ENCODE measurements around the gene GRB2. TPM values are rescaled to one million over a fixed set of nuclear protein-coding genes. Genes with fewer than 3 reads are reported as not detected.

Gene GRB2
- total and polyA plus RNA-seq, 2 experiments from 2014 or later: 89.0 to 112 TPM

DNA sequence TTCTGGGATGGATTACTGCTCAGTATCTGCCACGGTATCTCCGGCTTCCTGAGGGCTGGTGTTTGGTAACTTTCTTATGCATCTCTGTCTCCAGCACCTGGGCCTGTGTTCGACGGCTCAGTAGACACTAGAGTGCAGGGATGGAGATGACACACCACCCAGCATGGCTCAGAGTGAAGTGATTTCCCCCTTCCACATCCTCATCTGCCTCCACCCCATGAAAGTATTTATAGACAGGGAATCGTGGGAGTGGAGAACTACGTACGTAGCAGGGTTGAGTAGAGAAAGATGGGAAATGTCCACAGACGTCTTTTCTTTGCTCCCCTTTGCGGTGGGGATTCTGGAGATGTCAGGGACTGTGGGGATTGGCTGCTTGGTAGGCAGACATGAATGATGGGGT lies 104.4 kb downstream of the GRB2 start:
- no peaks in the 10 kb centered on the region for H3K36me3 ChIP-seq (ENCODE audit: insufficient read depth)
- H4K20me1 ChIP-seq (replicated peaks; ENCODE audit: insufficient read depth): no peaks in the 10 kb centered on the region
- no peaks in the 10 kb centered on the region for H3K4me1 ChIP-seq (ENCODE audit: insufficient read depth)
- no peaks in the 10 kb centered on the region for H3K27me3 ChIP-seq (ENCODE audit: insufficient read depth)
- Mint-ChIP-seq H3K4me1 (no peaks in the 10 kb centered on the region), H3K27ac (no peak overlapping the region), H3K36me3 (ENCODE audit: low read depth) (no peaks in the 10 kb centered on the region), H3K9me3 (no peaks in the 10 kb centered on the region), H3K27me3 (ENCODE audit: insufficient read depth, low read depth, poor library complexity) (no peaks in the 10 kb centered on the region), H3K4me3 (no peak overlapping the region; the same call in 2 of the 3 replicates)
- H3K4me2 ChIP-seq: no peak overlapping the region
- TF ChIP-seq, protein P1, sequence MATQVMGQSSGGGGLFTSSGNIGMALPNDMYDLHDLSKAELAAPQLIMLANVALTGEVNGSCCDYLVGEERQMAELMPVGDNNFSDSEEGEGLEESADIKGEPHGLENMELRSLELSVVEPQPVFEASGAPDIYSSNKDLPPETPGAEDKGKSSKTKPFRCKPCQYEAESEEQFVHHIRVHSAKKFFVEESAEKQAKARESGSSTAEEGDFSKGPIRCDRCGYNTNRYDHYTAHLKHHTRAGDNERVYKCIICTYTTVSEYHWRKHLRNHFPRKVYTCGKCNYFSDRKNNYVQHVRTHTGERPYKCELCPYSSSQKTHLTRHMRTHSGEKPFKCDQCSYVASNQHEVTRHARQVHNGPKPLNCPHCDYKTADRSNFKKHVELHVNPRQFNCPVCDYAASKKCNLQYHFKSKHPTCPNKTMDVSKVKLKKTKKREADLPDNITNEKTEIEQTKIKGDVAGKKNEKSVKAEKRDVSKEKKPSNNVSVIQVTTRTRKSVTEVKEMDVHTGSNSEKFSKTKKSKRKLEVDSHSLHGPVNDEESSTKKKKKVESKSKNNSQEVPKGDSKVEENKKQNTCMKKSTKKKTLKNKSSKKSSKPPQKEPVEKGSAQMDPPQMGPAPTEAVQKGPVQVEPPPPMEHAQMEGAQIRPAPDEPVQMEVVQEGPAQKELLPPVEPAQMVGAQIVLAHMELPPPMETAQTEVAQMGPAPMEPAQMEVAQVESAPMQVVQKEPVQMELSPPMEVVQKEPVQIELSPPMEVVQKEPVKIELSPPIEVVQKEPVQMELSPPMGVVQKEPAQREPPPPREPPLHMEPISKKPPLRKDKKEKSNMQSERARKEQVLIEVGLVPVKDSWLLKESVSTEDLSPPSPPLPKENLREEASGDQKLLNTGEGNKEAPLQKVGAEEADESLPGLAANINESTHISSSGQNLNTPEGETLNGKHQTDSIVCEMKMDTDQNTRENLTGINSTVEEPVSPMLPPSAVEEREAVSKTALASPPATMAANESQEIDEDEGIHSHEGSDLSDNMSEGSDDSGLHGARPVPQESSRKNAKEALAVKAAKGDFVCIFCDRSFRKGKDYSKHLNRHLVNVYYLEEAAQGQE (IDR thresholded peaks at IDR 0.05; ENCODE audit: unreplicated experiment): no peak
- TF ChIP-seq EZH2phosphoT487 (IDR thresholded peaks at IDR 0.05; ENCODE audit: unreplicated experiment): no peak
- no peak for TF ChIP-seq ZNF114 (CRISPR knock-in tag; IDR thresholded peaks at IDR 0.05)
- TF ChIP-seq JUNB (IDR thresholded peaks at IDR 0.05; ENCODE audit: unreplicated experiment): no peak
- TF ChIP-seq, protein P2, sequence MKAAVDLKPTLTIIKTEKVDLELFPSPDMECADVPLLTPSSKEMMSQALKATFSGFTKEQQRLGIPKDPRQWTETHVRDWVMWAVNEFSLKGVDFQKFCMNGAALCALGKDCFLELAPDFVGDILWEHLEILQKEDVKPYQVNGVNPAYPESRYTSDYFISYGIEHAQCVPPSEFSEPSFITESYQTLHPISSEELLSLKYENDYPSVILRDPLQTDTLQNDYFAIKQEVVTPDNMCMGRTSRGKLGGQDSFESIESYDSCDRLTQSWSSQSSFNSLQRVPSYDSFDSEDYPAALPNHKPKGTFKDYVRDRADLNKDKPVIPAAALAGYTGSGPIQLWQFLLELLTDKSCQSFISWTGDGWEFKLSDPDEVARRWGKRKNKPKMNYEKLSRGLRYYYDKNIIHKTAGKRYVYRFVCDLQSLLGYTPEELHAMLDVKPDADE (IDR thresholded peaks at IDR 0.05): no peak
- TF ChIP-seq STAT1 (IDR thresholded peaks at IDR 0.05; ENCODE audit: unreplicated experiment): no peak
- TF ChIP-seq CREB1 (CRISPR knock-in tag; IDR thresholded peaks at IDR 0.05; ENCODE audit: low read depth): no peak
- TF ChIP-seq, protein P3, sequence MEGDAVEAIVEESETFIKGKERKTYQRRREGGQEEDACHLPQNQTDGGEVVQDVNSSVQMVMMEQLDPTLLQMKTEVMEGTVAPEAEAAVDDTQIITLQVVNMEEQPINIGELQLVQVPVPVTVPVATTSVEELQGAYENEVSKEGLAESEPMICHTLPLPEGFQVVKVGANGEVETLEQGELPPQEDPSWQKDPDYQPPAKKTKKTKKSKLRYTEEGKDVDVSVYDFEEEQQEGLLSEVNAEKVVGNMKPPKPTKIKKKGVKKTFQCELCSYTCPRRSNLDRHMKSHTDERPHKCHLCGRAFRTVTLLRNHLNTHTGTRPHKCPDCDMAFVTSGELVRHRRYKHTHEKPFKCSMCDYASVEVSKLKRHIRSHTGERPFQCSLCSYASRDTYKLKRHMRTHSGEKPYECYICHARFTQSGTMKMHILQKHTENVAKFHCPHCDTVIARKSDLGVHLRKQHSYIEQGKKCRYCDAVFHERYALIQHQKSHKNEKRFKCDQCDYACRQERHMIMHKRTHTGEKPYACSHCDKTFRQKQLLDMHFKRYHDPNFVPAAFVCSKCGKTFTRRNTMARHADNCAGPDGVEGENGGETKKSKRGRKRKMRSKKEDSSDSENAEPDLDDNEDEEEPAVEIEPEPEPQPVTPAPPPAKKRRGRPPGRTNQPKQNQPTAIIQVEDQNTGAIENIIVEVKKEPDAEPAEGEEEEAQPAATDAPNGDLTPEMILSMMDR (conservative IDR thresholded peaks at IDR 0.05; ENCODE audit: low read depth in 2 of 2): no peak
- no peak for TF ChIP-seq ZNF331 (CRISPR knock-in tag; IDR thresholded peaks at IDR 0.05; ENCODE audit: low read depth)
- no peak for TF ChIP-seq EZH2 (IDR thresholded peaks at IDR 0.05; ENCODE audit: low read depth, unreplicated experiment)
- no peak for TF ChIP-seq POLR2AphosphoS5 (IDR thresholded peaks at IDR 0.05; ENCODE audit: low read depth)
- TF ChIP-seq, protein P4, sequence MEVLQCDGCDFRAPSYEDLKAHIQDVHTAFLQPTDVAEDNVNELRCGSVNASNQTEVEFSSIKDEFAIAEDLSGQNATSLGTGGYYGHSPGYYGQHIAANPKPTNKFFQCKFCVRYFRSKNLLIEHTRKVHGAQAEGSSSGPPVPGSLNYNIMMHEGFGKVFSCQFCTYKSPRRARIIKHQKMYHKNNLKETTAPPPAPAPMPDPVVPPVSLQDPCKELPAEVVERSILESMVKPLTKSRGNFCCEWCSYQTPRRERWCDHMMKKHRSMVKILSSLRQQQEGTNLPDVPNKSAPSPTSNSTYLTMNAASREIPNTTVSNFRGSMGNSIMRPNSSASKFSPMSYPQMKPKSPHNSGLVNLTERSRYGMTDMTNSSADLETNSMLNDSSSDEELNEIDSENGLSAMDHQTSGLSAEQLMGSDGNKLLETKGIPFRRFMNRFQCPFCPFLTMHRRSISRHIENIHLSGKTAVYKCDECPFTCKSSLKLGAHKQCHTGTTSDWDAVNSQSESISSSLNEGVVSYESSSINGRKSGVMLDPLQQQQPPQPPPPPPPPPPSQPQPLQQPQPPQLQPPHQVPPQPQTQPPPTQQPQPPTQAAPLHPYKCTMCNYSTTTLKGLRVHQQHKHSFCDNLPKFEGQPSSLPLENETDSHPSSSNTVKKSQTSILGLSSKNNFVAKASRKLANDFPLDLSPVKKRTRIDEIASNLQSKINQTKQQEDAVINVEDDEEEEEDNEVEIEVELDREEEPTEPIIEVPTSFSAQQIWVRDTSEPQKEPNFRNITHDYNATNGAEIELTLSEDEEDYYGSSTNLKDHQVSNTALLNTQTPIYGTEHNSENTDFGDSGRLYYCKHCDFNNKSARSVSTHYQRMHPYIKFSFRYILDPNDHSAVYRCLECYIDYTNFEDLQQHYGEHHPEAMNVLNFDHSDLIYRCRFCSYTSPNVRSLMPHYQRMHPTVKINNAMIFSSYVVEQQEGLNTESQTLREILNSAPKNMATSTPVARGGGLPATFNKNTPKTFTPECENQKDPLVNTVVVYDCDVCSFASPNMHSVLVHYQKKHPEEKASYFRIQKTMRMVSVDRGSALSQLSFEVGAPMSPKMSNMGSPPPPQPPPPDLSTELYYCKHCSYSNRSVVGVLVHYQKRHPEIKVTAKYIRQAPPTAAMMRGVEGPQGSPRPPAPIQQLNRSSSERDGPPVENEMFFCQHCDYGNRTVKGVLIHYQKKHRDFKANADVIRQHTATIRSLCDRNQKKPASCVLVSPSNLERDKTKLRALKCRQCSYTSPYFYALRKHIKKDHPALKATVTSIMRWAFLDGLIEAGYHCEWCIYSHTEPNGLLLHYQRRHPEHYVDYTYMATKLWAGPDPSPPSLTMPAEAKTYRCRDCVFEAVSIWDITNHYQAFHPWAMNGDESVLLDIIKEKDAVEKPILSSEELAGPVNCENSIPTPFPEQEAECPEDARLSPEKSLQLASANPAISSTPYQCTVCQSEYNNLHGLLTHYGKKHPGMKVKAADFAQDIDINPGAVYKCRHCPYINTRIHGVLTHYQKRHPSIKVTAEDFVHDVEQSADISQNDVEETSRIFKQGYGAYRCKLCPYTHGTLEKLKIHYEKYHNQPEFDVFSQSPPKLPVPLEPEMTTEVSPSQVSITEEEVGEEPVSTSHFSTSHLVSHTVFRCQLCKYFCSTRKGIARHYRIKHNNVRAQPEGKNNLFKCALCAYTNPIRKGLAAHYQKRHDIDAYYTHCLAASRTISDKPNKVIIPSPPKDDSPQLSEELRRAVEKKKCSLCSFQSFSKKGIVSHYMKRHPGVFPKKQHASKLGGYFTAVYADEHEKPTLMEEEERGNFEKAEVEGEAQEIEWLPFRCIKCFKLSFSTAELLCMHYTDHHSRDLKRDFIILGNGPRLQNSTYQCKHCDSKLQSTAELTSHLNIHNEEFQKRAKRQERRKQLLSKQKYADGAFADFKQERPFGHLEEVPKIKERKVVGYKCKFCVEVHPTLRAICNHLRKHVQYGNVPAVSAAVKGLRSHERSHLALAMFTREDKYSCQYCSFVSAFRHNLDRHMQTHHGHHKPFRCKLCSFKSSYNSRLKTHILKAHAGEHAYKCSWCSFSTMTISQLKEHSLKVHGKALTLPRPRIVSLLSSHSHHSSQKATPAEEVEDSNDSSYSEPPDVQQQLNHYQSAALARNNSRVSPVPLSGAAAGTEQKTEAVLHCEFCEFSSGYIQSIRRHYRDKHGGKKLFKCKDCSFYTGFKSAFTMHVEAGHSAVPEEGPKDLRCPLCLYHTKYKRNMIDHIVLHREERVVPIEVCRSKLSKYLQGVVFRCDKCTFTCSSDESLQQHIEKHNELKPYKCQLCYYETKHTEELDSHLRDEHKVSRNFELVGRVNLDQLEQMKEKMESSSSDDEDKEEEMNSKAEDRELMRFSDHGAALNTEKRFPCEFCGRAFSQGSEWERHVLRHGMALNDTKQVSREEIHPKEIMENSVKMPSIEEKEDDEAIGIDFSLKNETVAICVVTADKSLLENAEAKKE (CRISPR knock-in tag; IDR thresholded peaks at IDR 0.05): no peak
- no peak for TF ChIP-seq NANOG (IDR thresholded peaks at IDR 0.05; ENCODE audit: borderline replicate concordance)
- no peak overlapping the region for H3K4me3 ChIP-seq
- no peak overlapping the region for H3K27ac ChIP-seq (ENCODE audit: low read depth)
- no peak for DNase-seq (ENCODE audit: low spot score)
- H3F3A ChIP-seq (replicated peaks; ENCODE audit: low read depth): no peaks in the 10 kb centered on the region
- H3K9me2 ChIP-seq (ENCODE audit: insufficient read depth): no peaks in the 10 kb centered on the region
- no peak overlapping the region for H2AFZ ChIP-seq
- H3K79me2 ChIP-seq (replicated peaks; ENCODE audit: insufficient read depth): no peaks in the 10 kb centered on the region
- ATAC-seq: no peak

Measured in GM23338 (cell line).